HG03064 (cell line): ENCODE measurements around the gene BRIP1.

Experiments used
- ATAC-seq: cut with Tn5 transposase; IDR thresholded peaks from one replicate; pipeline ENCODE4 v1.9.1; 2021; ENCODE audit warnings: low read depth; ENCODE audit not compliant: unreplicated experiment

Gene BRIP1

DNA sequence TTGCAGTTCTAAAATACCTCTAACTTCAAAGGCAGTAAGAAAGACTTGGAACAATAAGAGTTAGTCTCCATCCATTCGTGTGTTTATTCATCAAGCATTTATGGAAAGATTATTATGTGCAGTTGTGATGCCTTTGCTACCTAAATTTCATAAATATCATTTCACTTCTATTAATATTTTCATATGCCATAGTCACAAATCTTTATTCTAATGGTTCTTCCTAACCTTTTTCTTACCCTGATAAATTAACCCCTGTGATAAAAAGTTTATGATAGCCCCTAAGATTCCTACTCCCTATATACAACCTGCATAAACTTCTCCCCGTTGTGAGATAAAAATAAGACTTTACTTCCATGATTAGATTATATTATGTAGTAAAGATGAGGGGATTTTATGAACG, 94.9 kb downstream of the BRIP1 start:
- ATAC-seq, result no peak

DNA sequence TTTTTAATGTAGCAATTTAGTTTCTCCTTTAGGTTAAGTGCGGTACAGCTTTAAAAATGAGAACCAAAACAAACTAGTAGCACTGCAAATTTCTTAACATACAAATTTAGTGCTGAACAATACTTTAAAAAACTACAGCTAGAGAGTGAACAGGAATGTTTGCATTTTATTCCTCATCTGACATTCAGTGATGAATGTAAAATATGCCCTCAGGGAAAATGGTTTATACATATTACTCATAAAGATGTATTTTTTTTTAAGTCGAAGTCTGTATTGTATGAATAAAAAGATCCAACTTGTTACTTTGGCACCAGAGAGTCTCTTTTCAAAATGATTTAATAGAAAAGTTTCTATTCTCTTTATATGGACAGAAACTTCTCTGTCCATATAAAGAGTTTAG, 96.8 kb downstream of the BRIP1 start:
- ATAC-seq, result no peak

DNA sequence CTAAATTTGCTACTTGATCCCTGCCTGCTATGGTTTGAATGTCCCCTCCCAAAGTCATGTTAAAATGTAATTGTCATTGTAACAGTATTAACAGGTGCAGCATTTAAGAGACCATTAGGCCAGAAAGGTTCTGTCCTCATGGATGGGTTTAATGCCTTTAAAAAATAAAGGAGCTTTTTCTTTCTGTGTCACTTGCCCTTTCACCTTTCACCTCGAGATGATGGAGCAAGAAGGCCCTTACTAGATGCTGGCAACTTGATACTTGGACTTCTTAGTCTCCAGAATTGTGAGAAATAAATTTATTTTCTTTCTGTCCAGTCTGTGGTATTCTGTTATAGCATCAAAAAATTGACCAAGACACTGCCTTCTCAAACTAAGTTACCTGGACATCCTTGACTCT, 98.5 kb downstream of the BRIP1 start:
- ATAC-seq, result no peak

DNA sequence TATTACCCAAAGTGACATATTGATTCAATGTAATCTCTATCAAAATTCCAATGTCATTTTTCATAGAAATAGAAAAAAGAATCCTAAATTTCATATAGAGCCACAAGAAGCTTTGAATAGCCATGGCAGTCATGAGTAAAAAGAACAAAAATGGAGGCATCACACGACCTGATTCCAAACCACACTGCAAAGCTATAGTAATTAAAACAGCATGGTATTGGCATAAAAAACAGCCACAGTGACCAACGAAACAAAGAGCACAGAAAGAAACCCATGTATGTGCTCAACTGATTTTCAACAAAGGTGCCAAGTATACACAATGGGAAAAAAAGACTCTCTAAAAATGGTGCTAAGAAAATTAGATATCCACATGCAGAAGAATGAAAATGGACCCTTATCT, 101.5 kb downstream of the BRIP1 start:
- no peak for ATAC-seq

DNA sequence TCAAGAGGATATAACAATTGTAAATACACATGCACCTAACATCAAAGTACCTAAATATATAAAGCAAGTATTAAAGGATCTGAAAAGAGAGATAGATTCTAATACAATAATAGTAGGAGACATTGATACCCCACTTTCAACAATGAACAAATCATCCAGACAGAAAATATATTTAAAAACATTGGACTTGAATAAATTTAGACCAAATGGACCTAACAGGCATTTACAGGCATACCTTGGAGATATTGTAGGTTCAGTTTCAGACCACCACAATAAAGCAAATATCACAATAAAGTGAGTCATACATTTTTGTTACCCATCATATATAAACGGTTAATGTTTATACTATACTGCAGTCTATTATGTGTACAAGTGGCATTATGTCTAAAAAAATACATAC, 104.0 kb downstream of the BRIP1 start:
- ATAC-seq, result no peak

DNA sequence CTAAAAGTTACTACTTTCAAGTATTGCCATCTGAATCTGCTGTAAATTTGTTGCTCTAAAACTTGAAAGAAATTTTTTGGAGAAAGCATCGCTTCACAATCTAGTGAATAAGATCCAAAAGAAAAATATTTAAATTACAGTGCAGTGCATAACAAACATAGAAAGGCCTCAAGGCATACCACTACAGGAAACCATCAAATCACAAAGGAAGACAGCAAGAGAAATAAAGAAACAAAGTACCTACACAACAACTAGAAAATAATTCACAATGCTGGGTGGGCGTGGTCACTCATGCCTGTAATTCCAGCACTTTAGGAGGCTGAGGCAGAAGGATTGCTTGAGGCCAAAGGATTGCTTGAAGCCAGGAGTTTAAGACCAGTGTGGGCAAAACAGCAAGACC, 104.9 kb downstream of the BRIP1 start:
- ATAC-seq, result no peak

DNA sequence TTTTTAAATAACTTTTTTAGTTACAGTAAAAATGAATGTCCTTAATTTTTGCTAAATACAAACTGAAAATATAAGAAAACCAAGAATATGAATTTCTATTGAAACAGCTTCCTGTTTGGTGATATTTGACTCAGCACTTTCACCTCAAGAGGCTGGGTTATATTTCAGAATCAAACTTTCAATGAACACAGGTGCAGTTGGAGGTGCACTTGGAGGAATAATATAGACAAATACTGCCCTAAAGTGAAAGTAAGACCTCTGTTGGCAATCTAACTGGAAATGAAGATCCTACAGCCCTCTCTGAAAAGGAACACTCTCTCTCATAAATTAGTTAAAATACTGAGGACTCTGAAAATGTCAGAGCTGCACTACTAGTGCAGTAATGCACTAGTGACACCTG, 106.2 kb downstream of the BRIP1 start:
- ATAC-seq, result peak; percentile 81

DNA sequence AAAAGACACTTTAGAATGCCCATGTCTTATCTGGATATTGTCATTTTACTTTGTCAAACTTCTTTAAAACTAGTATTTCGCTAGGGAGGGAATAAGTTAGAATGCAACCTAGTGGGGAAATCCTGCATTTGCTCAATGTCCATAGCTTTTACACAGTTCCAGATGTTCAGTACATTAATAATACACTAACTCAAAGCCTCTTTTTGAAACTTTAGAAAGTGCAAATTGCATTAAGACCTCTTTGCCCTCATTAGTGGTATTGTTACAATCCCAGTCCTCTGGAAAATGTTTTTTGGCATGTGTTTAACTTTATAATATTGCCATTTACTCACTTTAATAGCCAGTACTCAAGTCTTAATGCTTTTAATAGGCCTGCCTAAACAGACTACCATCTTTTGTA, 106.8 kb downstream of the BRIP1 start:
- ATAC-seq, result no peak

GRCh38 chr17:61755668-61756067, 107.7 kb downstream of the BRIP1 start:
- ATAC-seq, result no peak

DNA sequence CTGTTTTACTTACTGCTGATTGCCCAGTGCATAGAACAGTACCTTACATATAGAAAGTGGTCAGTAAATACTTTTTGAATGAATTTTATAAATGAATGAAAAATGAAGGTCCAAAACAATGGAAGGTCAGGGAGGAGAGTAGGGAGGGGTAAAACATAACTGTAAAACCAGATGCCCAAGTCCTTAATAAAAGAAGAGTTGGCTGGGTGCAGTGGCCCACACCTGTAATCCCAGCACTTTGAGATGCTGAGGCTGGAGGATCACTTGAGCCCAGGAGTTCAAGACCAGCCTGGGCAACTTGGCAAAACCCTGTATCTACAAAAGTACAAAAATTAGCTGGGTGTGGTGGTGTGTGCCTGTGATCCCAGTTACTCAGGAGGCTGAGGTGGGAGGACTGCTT, 108.2 kb downstream of the BRIP1 start:
- ATAC-seq, result no peak

DNA sequence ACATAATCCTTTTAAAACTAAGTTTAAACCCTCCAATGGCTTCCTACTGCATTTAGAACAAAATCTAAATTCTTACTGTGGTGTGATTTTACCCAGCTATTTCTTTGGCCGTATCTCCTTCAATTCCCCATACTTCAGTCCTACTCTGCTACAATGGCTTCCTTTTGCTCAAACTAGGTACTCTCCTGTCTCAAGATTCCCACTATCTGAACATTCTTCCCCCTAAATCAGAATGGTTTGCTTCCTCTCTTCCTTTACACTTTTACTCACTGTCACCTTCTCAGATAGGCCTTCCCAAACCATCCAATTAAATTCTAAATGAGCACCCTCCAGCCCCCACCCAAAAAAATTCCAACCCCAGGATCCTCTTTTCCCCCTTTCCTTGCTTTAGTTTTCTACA, 109.2 kb downstream of the BRIP1 start:
- no peak for ATAC-seq

- no peak for ATAC-seq
These were observed 109.6 kb downstream of the BRIP1 start for GRCh38 chr17:61753696-61754095.

DNA sequence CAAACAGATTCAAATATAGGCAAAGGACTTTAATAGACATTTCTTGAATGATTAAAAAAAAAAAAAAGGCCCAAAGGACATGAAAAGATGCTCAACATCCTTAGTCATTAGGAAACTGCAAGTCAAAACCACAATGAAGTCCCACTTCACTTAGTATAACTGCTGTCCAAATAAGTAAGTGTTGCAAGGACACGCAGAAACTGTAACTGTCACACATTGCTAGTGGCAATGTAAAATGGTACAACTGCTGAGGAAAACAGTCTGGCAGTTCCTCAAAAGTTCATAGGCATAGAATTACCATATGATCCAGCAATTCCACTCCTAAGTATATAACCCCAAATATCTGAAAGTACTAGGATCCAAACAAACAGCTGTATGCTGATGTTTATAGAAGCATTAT, 112.7 kb downstream of the BRIP1 start:
- ATAC-seq, result peak; percentile 95

DNA sequence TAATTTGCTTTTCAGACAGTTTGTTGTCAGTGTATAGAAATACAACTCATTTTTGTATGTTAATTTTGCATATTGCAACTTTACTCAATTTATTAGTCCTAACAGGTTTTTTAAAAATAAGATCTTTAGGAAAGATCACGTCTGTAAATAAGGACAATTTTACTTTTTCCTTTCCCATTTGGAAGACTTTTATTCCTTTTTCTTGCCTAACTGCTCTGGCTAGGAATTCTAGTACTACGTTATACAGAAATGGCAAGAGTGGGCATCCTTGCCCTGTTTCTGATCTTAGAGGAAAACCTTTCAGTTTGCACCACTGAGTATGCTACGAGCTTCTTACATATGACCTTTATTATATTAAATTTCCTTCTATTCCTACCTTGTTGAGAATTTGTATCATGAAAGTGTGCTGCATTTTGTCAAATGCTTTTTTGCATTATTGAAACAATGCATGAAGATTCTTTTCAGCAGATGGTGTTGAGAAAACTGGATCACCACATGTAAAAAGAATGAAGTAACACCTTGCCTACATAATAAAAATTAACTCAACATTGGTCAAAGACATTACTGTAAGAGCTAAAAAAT, 113.4 kb downstream of the BRIP1 start:
- ATAC-seq, result no peak

DNA sequence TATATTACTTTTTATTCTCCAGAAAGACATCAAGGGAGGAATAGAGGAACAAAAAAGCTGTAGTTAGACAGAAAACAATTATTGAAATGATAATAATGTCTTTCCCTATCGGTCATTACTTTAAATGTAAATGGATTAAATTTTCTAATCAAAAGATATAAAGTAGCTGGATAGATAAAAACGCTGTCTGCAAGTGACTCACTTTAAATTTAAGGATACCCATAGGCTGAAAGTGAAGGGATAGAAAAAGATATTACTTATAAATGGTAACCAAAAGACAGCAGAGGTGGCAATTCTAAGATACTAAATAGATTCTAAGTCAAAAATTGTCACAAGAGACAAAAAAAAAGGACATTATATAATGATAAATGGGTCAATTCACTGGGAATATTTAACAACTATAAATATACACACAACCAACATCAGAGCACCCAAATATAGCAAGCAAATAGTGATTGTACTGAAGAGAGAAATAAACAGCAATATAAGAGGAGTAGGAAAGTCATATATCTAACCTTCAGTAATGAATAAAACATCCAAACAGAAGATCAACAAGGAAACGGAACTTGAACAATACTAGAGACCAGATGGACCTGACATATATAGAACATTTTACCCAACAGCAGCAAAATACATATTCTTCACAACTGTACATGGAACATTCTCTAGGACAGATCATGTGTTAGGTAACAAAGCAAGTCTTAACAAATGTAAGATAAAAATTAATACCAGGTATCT, 116.9 kb downstream of the BRIP1 start:
- ATAC-seq, result no peak

DNA sequence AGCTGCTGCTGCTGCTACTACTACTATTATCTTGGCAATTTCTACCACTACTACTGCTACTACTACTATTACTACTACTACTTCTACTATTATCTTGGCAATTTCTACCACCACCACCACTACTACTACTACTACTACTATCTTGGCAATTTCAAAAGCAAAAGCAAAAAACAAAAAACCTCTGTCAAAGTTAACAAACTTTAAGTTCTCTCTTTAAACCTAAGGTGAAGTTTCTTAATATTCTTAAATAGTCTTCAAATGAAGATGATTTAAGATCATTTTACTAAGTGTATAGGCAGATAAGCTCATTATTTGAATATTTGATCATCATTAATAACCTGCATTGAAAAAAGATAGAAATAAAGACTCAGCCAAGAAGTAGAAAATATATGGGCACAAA, 118.5 kb downstream of the BRIP1 start:
- no peak for ATAC-seq

DNA sequence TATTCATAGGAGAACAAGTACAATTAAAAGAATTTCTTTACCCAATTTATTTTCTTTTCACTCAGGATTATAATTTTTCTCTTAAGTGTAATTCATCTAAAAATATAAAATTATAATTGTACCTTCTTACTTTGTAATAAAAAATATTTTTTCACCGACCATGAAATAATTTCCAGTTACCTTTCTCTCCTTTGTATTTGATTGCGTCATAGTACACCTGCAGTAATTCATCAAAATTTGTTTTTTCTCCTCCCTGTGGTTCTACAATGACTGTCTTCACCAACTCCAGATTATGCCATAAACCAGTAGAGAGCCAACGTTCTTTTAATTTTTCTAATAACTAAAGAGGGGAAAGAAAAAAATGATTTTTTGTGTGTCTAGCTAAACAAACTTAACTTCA, 119.1 kb downstream of the BRIP1 start:
- ATAC-seq, result no peak

GRCh38 chr17:61743766-61744165, 119.6 kb downstream of the BRIP1 start:
- no peak for ATAC-seq

DNA sequence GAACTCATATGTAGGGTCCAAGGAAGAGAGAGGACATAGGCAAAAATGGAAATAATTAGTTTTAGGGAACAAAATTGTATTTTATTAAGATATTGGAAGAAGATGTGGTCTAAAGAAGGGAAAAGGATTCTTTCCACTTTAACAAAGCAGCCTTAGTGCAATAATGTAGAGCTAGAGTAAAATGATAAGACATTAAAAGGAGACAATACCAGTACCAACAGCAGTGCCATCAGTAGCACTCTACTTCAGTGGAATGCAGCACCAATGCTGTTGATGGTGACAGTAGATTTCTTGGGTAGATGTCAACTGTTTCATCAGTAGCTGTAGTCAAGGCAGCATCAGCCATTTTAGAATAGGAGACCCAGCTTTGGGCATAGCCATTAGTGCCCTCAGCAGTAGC, 124.3 kb downstream of the BRIP1 start:
- ATAC-seq, result no peak

- ATAC-seq, result no peak
These were observed 125.1 kb downstream of the BRIP1 start for GRCh38 chr17:61738249-61738648.

GRCh38 chr17:61737820-61738219, 125.5 kb downstream of the BRIP1 start:
- no peak for ATAC-seq

DNA sequence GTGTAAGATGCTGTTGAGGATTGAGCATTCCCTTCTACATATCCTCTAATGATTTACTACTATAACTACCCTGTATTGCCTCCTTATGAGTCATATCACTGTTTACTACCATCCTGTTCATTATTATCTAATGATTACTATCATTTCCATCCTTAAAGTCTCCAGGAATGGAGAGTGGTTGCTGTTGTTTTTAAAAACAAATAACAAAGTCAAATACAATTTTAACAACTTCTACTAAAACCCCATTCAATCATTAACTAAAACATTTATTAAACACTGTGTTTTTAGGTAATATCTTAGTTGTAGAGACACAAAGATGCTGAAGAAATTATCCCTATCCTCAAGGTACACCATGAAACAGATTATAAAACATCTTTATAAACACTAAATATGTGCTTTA, 126.9 kb downstream of the BRIP1 start:
- ATAC-seq, result no peak

DNA sequence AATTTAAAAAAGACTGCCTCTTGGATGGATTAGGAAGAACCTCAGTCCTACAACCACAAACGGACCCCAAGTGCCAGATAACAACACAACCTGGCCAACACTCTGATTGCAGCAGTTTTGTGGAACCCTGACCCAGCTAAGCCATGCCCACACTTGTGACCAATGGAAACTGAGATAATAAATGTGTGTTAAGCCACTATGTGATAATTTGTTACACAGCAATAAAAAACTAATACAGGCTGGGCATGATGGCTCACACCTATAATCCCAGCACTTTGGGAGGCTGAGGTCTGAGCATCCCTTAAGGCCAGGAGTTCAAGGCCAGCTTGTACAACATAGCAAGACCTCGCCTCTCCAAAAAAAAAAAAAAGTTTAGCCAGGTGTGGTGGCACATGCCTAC, 127.5 kb downstream of the BRIP1 start:
- no peak for ATAC-seq
